Kidney (tissue), 14 donors: ENCODE data around the gene CDX1. TPM values are rescaled to one million over a fixed set of nuclear protein-coding genes. Genes with fewer than 3 reads are reported as not detected.

Experiments
- DNase-seq, 5 donors: peaks; one replicate each; pipeline ENCODE4 v3.0.0-alpha.2; 2013 to 2020
- FAIRE-seq: peaks from 2 replicates; lab custom pipeline; 2012; peaks lifted over from hg19 to GRCh38; lab: Jason Lieb, UNC
- H3K27ac ChIP-seq, 2 donors: one replicate each; pipeline ENCODE4 v1.7.0; 2013; ENCODE audit warnings: low read depth in 2 of 2, low read length in 2 of 2, inconsistent platforms in 1 of 2
- H3K27me3 ChIP-seq: one replicate; pipeline ENCODE4 v1.7.1; 2013; ENCODE audit warnings: low read length, inconsistent platforms; ENCODE audit not compliant: control insufficient read depth, insufficient read depth
- H3K36me3 ChIP-seq, 3 donors: one replicate each; pipeline versions ENCODE4 v1.7.0 to v1.7.1; 2013; ENCODE audit warnings: low read length in 3 of 3, control low read depth in 1 of 3, inconsistent platforms in 1 of 3; ENCODE audit not compliant: insufficient read depth in 3 of 3, control insufficient read depth in 2 of 3
- H3K4me1 ChIP-seq, 3 donors: one replicate each; pipeline versions ENCODE4 v1.7.0 to v1.7.1; 2013; ENCODE audit warnings: low read length in 3 of 3, inconsistent platforms in 1 of 3, low read depth in 1 of 3; ENCODE audit not compliant: control insufficient read depth in 2 of 3, insufficient read depth in 2 of 3
- H3K4me3 ChIP-seq, 3 donors: one replicate each; pipeline versions ENCODE4 v1.7.0 to v1.8.1; 2013; ENCODE audit warnings: low read length in 3 of 3, control low read depth in 1 of 3, inconsistent platforms in 1 of 3
- H3K9ac ChIP-seq, 3 donors: one replicate each; pipeline versions ENCODE4 v1.7.0 to v1.7.1; 2013; ENCODE audit warnings: low read length in 3 of 3, control low read depth in 1 of 3, inconsistent platforms in 1 of 3
- H3K9me3 ChIP-seq, 3 donors: one replicate each; pipeline versions ENCODE4 v1.7.0 to v1.7.1; 2013; ENCODE audit warnings: low read length in 3 of 3, control low read depth in 1 of 3, inconsistent platforms in 1 of 3; ENCODE audit not compliant: control insufficient read depth in 2 of 3, insufficient read depth in 1 of 3
- CTCF ChIP-seq: IDR thresholded peaks from 3 replicates; pipeline ENCODE4 v1.5.1; 2012; ENCODE audit warnings: mild to moderate bottlenecking, moderate library complexity, borderline replicate concordance; ENCODE audit not compliant: insufficient read depth; ENCODE audit errors: extremely low read depth
- intact Hi-C: fragments of 100-400 bp; cut with DNase I; formaldehyde crosslinking; loops from one replicate; pipeline ENCODE4 v1.11.1; 2022
- polyA plus RNA-seq: library from polyadenylated mRNA; stranded (reverse); fragments of 350-450 nt; fragmentation: Illumina TruSeq; extraction: RNeasy Lipid Tissue Mini Kit (QIAGEN cat#74804); gene quantifications from one replicate; pipeline ENCODE4 v1.2.3, GENCODE V29; 2014; ENCODE audit warnings: low read depth, low replicate concordance; ENCODE audit not compliant: insufficient read depth
- total RNA-seq: library from RNA; stranded (reverse); fragmentation: NEBNext Ultra II Directional; extraction: Animal tissue kit (Norgen Biotek cat#: 25700); gene quantifications from one replicate; pipeline ENCODE4 v1.2.1, GENCODE V29; 2021
- donor health status: control.
- donor health status: control.
- donor health status: control.
- donor health status: control.
- donor health status: control.
- donor health status: DM: yes; HTN: yes; CAD: no.
- donor health status: Normal renal cell carcinoma (clear cell type).

The CDX1 gene
- total and polyA plus RNA-seq, 2 donors from 2014 or later = 0.39 TPM; not detected in 1

- TF ChIP-seq CTCF = no peak
- intact Hi-C loops = no loop called here
- Histone ChIP-seq H3K9me3 (no peaks in the 10 kb centered on the region), H3K27ac (no peak overlapping the region), H3K4me3 (no peak overlapping the region), H3K27me3 (no peaks in the 10 kb centered on the region), H3K36me3 (no peaks in the 10 kb centered on the region), H3K9ac (no peak overlapping the region), H3K4me1 (no peaks in the 10 kb centered on the region)
- DNase-seq = peak in 2 of 5 donors; percentile 34 to 45
- no peak for FAIRE-seq
Observed at GRCh38 chr5:150120617-150121447, 45.7 kb upstream of the CDX1 start.

- Histone ChIP-seq H3K4me1 (no peaks in the 10 kb centered on the region), H3K9ac (no peak overlapping the region), H3K27ac (no peak overlapping the region), H3K9me3 (no peaks in the 10 kb centered on the region), H3K27me3 (no peaks in the 10 kb centered on the region), H3K36me3 (no peaks in the 10 kb centered on the region), H3K4me3 (no peak overlapping the region)
- intact Hi-C loops = no loop called here
- DNase-seq (peak in 2 of 5 donors; percentile 22 to 24), FAIRE-seq (no peak)
- no peak for TF ChIP-seq CTCF
Observed at GRCh38 chr5:150121448-150122157, 45.0 kb upstream of the CDX1 start.

- no peaks in the 10 kb centered on the region for H3K27me3 ChIP-seq
- no peak overlapping the region for H3K4me3 ChIP-seq
- no peak overlapping the region for H3K27ac ChIP-seq
- intact Hi-C loops = no loop called here
- H3K36me3 ChIP-seq = no peaks in the 10 kb centered on the region
- no peaks in the 10 kb centered on the region for H3K4me1 ChIP-seq
- FAIRE-seq = no peak
- no peaks in the 10 kb centered on the region for H3K9me3 ChIP-seq
- no peak for TF ChIP-seq CTCF
- no peak overlapping the region for H3K9ac ChIP-seq
- DNase-seq = peak in 2 of 5 donors; percentile 25 to 42
Observed at GRCh38 chr5:150122158-150122510, 44.4 kb upstream of the CDX1 start.
